H1 (cell line): ENCODE data around the gene XYLB. TPM values are rescaled to one million over a fixed set of nuclear protein-coding genes. Genes with fewer than 3 reads are reported as not detected.

Experiments used
- CTCF ChIA-PET: fragments of 300-600 bp; sonication (Branson Sonifier 250); formaldehyde crosslinking; loops from one replicate; lab custom pipeline; 2021; ENCODE audit not compliant: partially characterized antibody; lab: Charles Lee
- POLR2A ChIA-PET: fragments of 300-600 bp; sonication (Branson Sonifier 250); formaldehyde crosslinking; loops from one replicate; lab custom pipeline; 2021; ENCODE audit warnings: inconsistent platforms; ENCODE audit not compliant: partially characterized antibody; lab: Charles Lee
- DNase-seq, 2 experiments: peaks; one replicate each; pipeline versions ENCODE4 v3.0.0 to v3.0.0-alpha.2; 2010 to 2022; ENCODE audit warnings: low spot score in 2 of 2, low read depth in 1 of 2, mixed read lengths in 1 of 2
- FAIRE-seq: peaks from 2 replicates; lab custom pipeline; 2011; peaks lifted over from hg19 to GRCh38; lab: Jason Lieb, UNC
- H2AFZ ChIP-seq: 2 replicates; pipeline ENCODE4 v1.8.1; 2012; ENCODE audit warnings: low read length, inconsistent platforms
- H2AK5ac ChIP-seq: 2 replicates; pipeline ENCODE4 v1.6.1; 2013; ENCODE audit warnings: low read depth, low read length
- H2BK120ac ChIP-seq: replicated peaks from 2 replicates; pipeline ENCODE3; 2013; ENCODE audit warnings: low read depth, low read length, inconsistent platforms
- H2BK12ac ChIP-seq: 2 replicates; pipeline ENCODE4 v1.6.1; 2013; ENCODE audit warnings: low read depth, low read length
- H2BK15ac ChIP-seq: 2 replicates; pipeline ENCODE4 v1.6.1; 2013; ENCODE audit warnings: low read length
- H2BK20ac ChIP-seq: 2 replicates; pipeline ENCODE4 v1.6.1; 2013; ENCODE audit warnings: low read length
- H2BK5ac ChIP-seq: 2 replicates; pipeline ENCODE4 v1.6.1; 2013; ENCODE audit warnings: low read depth, low read length
- H3K14ac ChIP-seq: 2 replicates; pipeline ENCODE4 v1.6.1; 2013; ENCODE audit warnings: inconsistent platforms; ENCODE audit not compliant: insufficient read length
- H3K18ac ChIP-seq: 2 replicates; pipeline ENCODE4 v1.6.1; 2013; ENCODE audit warnings: low read length; ENCODE audit errors: extremely low read depth
- H3K23ac ChIP-seq: 2 replicates; pipeline ENCODE4 v1.6.1; 2013; ENCODE audit warnings: inconsistent platforms; ENCODE audit not compliant: insufficient read length
- H3K23me2 ChIP-seq: 2 replicates; pipeline ENCODE4 v1.6.1; 2013; ENCODE audit warnings: low read depth, low read length
- H3K27ac ChIP-seq: 2 replicates; pipeline ENCODE4 v1.6.1; 2011; ENCODE audit warnings: low read depth, low read length, inconsistent platforms
- H3K27me3 ChIP-seq, 4 experiments: replicated peaks in 1 of 4; 1 replicate in 1 of 4; 2 replicates in 3 of 4; pipeline versions ENCODE4 v1.6.1 to v1.8.1; 2011 to 2013; ENCODE audit warnings: low read length in 3 of 4, mild to moderate bottlenecking in 3 of 4, inconsistent platforms in 2 of 4, mixed read lengths in 2 of 4, moderate library complexity in 1 of 4; ENCODE audit not compliant: control insufficient read depth in 3 of 4, insufficient read depth in 3 of 4; ENCODE audit errors: extremely low read depth in 1 of 4
- H3K36me3 ChIP-seq, 4 experiments: 2 replicates each; pipeline versions ENCODE4 v1.6.1 to v1.8.1; 2011 to 2013; ENCODE audit warnings: mild to moderate bottlenecking in 4 of 4, low read length in 3 of 4, moderate library complexity in 2 of 4, control low read depth in 1 of 4, inconsistent platforms in 1 of 4; ENCODE audit not compliant: insufficient read depth in 4 of 4, control insufficient read depth in 2 of 4
- H3K4ac ChIP-seq: replicated peaks from 2 replicates; pipeline ENCODE3; 2013; ENCODE audit warnings: low read length, low read depth, mixed read lengths, inconsistent platforms; ENCODE audit not compliant: insufficient read length
- H3K4me1 ChIP-seq, 4 experiments: replicated peaks in 1 of 4; 1 replicate in 1 of 4; 2 replicates in 3 of 4; pipeline versions ENCODE4 v1.6.1 to v1.8.1; 2011 to 2013; ENCODE audit warnings: low read length in 3 of 4, inconsistent platforms in 2 of 4, mixed read lengths in 1 of 4; ENCODE audit not compliant: insufficient read depth in 4 of 4, control insufficient read depth in 3 of 4
- H3K4me2 ChIP-seq, 2 experiments: 2 replicates each; pipeline versions ENCODE4 v1.6.1 to v1.8.1; 2011 to 2013; ENCODE audit warnings: low read depth in 2 of 2, low read length in 2 of 2, control low read depth in 1 of 2, inconsistent platforms in 1 of 2, mild to moderate bottlenecking in 1 of 2; ENCODE audit not compliant: insufficient read depth in 1 of 2
- H3K4me3 ChIP-seq, 4 experiments: fragments of 200-600, 300-600 bp in 1 of 4; sonication (generic), shearing (Covaris generic), sonication (Bioruptor Twin) in 1 of 4; 2 replicates each; pipeline versions ENCODE4 v1.5.1 to v1.8.1; 2011 to 2016; ENCODE audit warnings: low read length in 4 of 4, low read depth in 3 of 4, control low read depth in 2 of 4, inconsistent platforms in 2 of 4, mild to moderate bottlenecking in 2 of 4, mixed read lengths in 1 of 4, moderate library complexity in 1 of 4; ENCODE audit not compliant: insufficient read depth in 2 of 4; ENCODE audit errors: extremely low read depth in 1 of 4
- H3K56ac ChIP-seq: replicated peaks from 2 replicates; pipeline ENCODE3; 2013; ENCODE audit warnings: low read depth, mild to moderate bottlenecking, mixed read lengths, low read length, inconsistent platforms; ENCODE audit not compliant: insufficient read length
- H3K79me1 ChIP-seq: 2 replicates; pipeline ENCODE4 v1.6.1; 2013; ENCODE audit warnings: low read depth, low read length, control low read depth
- H3K79me2 ChIP-seq, 2 experiments: 2 replicates each; pipeline versions ENCODE4 v1.6.1 to v1.8.1; 2012 to 2013; ENCODE audit warnings: low read length in 2 of 2, mild to moderate bottlenecking in 2 of 2, inconsistent platforms in 1 of 2; ENCODE audit not compliant: insufficient read depth in 2 of 2, control insufficient read depth in 1 of 2
- H3K9ac ChIP-seq, 4 experiments: replicated peaks in 1 of 4; 1 replicate in 1 of 4; 2 replicates in 3 of 4; pipeline versions ENCODE4 v1.6.1 to v1.8.1; 2011 to 2013; ENCODE audit warnings: low read depth in 3 of 4, low read length in 3 of 4, control low read depth in 2 of 4, mild to moderate bottlenecking in 2 of 4, moderate library complexity in 2 of 4, inconsistent platforms in 1 of 4; ENCODE audit errors: extremely low read depth in 1 of 4
- H3K9me3 ChIP-seq, 2 experiments: 2 replicates each; pipeline versions ENCODE4 v1.6.1 to v1.8.1; 2012 to 2013; ENCODE audit warnings: mild to moderate bottlenecking in 2 of 2, moderate library complexity in 2 of 2, control low read depth in 1 of 2, inconsistent platforms in 1 of 2, low read depth in 1 of 2, low read length in 1 of 2, mixed read lengths in 1 of 2; ENCODE audit not compliant: insufficient read depth in 2 of 2
- H4K20me1 ChIP-seq, 2 experiments: replicated peaks in 1 of 2; 2 replicates each; pipeline versions ENCODE3 to v1.8.1; 2011 to 2013; ENCODE audit warnings: inconsistent platforms in 2 of 2, low read length in 2 of 2, mild to moderate bottlenecking in 1 of 2; ENCODE audit not compliant: insufficient read depth in 2 of 2, control insufficient read depth in 1 of 2
- H4K5ac ChIP-seq: 2 replicates; pipeline ENCODE4 v1.6.1; 2013; ENCODE audit warnings: low read length, low read depth, mixed read lengths, inconsistent platforms; ENCODE audit not compliant: insufficient read length
- H4K8ac ChIP-seq: 2 replicates; pipeline ENCODE4 v1.8.0; 2013; ENCODE audit warnings: mild to moderate bottlenecking, moderate library complexity, low read length, inconsistent platforms; ENCODE audit not compliant: insufficient read depth; ENCODE audit errors: extremely low read depth
- H4K91ac ChIP-seq: replicated peaks from 2 replicates; pipeline ENCODE3; 2013; ENCODE audit warnings: low read length, mixed read lengths, inconsistent platforms; ENCODE audit not compliant: insufficient read length
- KDM4A ChIP-seq: IDR thresholded peaks from one replicate; pipeline ENCODE4 v1.7.1; 2012; ENCODE audit warnings: low read depth, mild to moderate bottlenecking, moderate library complexity, low read length, inconsistent platforms; ENCODE audit not compliant: severe bottlenecking
- KDM5A ChIP-seq: fragments of 200-600 bp; IDR thresholded peaks from 2 replicates; pipeline ENCODE4 v1.7.1; 2012; ENCODE audit warnings: mild to moderate bottlenecking, low read length, inconsistent platforms, mixed read lengths
- SIN3A ChIP-seq, 2 experiments: IDR thresholded peaks in 1 of 2; conservative IDR thresholded peaks in 1 of 2; 2 replicates each; pipeline ENCODE4 v1.6.1; 2011 to 2012; ENCODE audit warnings: low read length in 2 of 2, improper control_type of control experiment in 1 of 2, low read depth in 1 of 2, mild to moderate bottlenecking in 1 of 2
- polyA plus RNA-seq, 7 experiments: library from polyadenylated mRNA; depleted of rRNA in 3 of 7; stranded (reverse) in 5 of 7; unstranded in 2 of 7; fragments of >200 nt in 5 of 7; fragments of 200-250 nt in 2 of 7; gene quantifications; 1 replicate in 5 of 7; 2 replicates in 1 of 7; 4 replicates in 1 of 7; pipeline versions ENCODE4 v1.2.1 to v1.2.3, GENCODE V29; 2011 to 2013; ENCODE audit warnings: missing spikeins in 2 of 7, mixed read lengths in 2 of 7
- total RNA-seq: library from RNA; stranded (reverse); fragmentation: NEBNext Ultra II Directional; extraction: Animal tissue kit (Norgen Biotek cat#: 25700); gene quantifications from 2 replicates; pipeline ENCODE4 v1.2.1, GENCODE V29; 2021

Gene XYLB
- total and polyA plus RNA-seq, 2 of the 8 experiments (the other 6 are each of a cell fraction or from before 2014, with no cell fraction given) = 1.7 to 5.5 TPM

DNA sequence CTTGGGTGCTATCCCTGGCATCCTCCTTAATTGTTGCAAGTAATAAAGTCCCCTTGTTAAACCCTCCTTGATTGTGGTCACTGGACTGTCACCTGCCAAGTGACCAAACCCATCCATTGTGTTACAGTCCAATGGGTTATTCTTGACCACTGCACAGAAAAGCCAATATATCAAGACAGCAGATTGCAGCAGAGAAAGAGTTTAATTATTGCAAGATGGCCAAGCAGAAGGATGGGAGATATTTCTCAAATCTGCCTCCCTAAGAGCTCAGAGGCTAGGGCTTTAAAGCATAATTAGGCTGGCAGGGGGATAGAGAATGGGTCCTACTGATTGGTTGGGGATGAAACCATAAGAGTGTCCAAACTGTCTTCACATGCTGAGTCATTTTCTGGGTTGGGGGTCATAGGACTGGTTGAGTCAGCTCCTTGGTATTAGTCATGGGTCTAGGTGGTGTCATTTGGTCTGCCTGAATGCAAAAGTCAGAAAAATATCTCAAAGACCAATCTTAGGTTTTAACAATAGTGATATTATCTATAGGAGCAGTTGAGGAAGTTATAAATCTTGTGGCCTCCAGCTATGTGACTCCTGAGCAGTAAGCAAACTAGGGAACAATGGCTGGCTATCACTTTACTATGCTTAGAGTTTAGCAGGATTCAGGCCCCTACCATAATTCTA is 19.1 kb upstream of the XYLB start:
- no peak for FAIRE-seq
- Histone ChIP-seq H3K4ac (no peak overlapping the region), H4K5ac (no peak overlapping the region), H4K91ac (no peak overlapping the region), H3K18ac (no peak overlapping the region), H2BK20ac (no peak overlapping the region), H2BK120ac (no peak overlapping the region), H3K79me1 (no peaks in the 10 kb centered on the region), H4K8ac (no peak overlapping the region), H2BK12ac (no peak overlapping the region), H3K14ac (no peak overlapping the region), H3K9me3 (peaks cover 0 to 4% of the 10 kb centered on the region in 2 experiments; a peak in 1 of 4 replicates), H3K36me3 (no peaks in the 10 kb centered on the region), H2BK15ac (no peak overlapping the region), H3K4me1 (no peaks in the 10 kb centered on the region), H3K23ac (no peak overlapping the region), H3K27ac (no peak overlapping the region), H3K4me2 (no peak overlapping the region), H3K4me3 (no peak overlapping the region), H4K20me1 (no peaks in the 10 kb centered on the region), H3K9ac (no peak overlapping the region), H2AK5ac (no peak overlapping the region), H2BK5ac (no peak overlapping the region), H3K56ac (no peak overlapping the region), H3K23me2 (no peaks in the 10 kb centered on the region), H3K27me3 (no peaks in the 10 kb centered on the region; a peak in 2 of 7 replicates), H2AFZ (no peak overlapping the region)
- POLR2A ChIA-PET = interaction anchor here (1.4 kb wide), 1 partner anchor 128 kb away, joined by 3 read pairs; no protein-coding TSS in a partner anchor
- CTCF ChIA-PET = interaction anchor here (0.6 to 4.1 kb wide), 3 partner anchors 18 to 97 kb away, joined by 4 to 21 read pairs (median 6); partner anchors contain the start of gene XYLB
- no peak for DNase-seq
- TF ChIP-seq KDM4A (no peak), KDM5A (no peak), SIN3A (conservative IDR thresholded peaks at IDR 0.05 in 1 of 2, IDR thresholded peaks at IDR 0.05 in 1 of 2; ENCODE audit: low read depth in 1 of 2, low read length in 2 of 2) (no peak)
- TF ChIP-seq, all 59 proteins: peak for 0
- no peaks in the 10 kb centered on the region for H3K79me2 ChIP-seq
